ENCODE measurements around the gene HSDL1. TPM values are rescaled to one million over a fixed set of nuclear protein-coding genes. Genes with fewer than 3 reads are reported as not detected.

The HSDL1 gene
- total and polyA plus RNA-seq, 2 of the 4 experiments (the other 2 are of a cell fraction), result 11.6 to 18.3 TPM

GRCh38 chr16:84138500-84138823 lies 6.5 kb downstream of the HSDL1 start:
- DNase-seq (no peak), ATAC-seq (ENCODE audit: low read depth) (no peak)
- Histone ChIP-seq H3K79me1 (ENCODE audit: low read depth in 1 of 2, low read length in 2 of 2) (peaks cover 26 to 69% of the 10 kb centered on the region in 2 experiments), H4K20me1 (ENCODE audit: insufficient read depth, low read length) (peaks cover 21% of the 10 kb centered on the region; the same call in 1 of the 2 replicates), H2AK9ac (replicated peaks; ENCODE audit: low read depth, low read length, poor library complexity) (no peak overlapping the region), H4K8ac (ENCODE audit: low read depth in 2 of 2, low read length in 2 of 2) (peak overlapping the region in 1 of 2 experiments; percentile 9; a peak in 1 of 4 replicates), H2AFZ (replicated peaks; ENCODE audit: low read length, poor library complexity) (peak overlapping the region; percentile 25), H2BK120ac (ENCODE audit: low read depth, low read length) (no peak overlapping the region), H4K5ac (ENCODE audit: low read depth, low read length) (no peak overlapping the region), H3K23ac (ENCODE audit: low read depth, low read length) (0 out of 2 replicates have a peak overlapping the region, but pooled peaks have one; percentile 45), H3K4me2 (ENCODE audit: low read depth, low read length) (0 out of 2 replicates have a peak overlapping the region, but pooled peaks have one; percentile 25), H3K4me1 (ENCODE audit: control insufficient read depth, insufficient read depth, low read length) (peaks cover 25% of the 10 kb centered on the region), H4K91ac (ENCODE audit: insufficient read depth, low read depth, low read length) (no peak overlapping the region), H3K36me3 (ENCODE audit: control insufficient read depth, insufficient read depth, low read length) (no peaks in the 10 kb centered on the region), H3K27me3 (ENCODE audit: control insufficient read depth, insufficient read depth, low read length) (no peaks in the 10 kb centered on the region), H3K4ac (ENCODE audit: low read depth, low read length) (no peak overlapping the region; the same call in 1 of the 2 replicates), H3K27ac (ENCODE audit: insufficient read depth, low read length) (no peak overlapping the region), H3K4me3 (ENCODE audit: insufficient read depth, low read depth, low read length) (no peak overlapping the region), H2AK5ac (ENCODE audit: low read depth, low read length) (no peak overlapping the region), H3K9ac (ENCODE audit: low read depth, low read length) (no peak overlapping the region), H2BK20ac (ENCODE audit: low read depth, low read length) (no peak overlapping the region), H3K14ac (replicated peaks; ENCODE audit: low read depth, low read length) (peak overlapping the region; percentile 69; the same call in 1 of the 2 replicates), H3K18ac (ENCODE audit: low read depth, low read length) (no peak overlapping the region), H3K56ac (ENCODE audit: extremely low read depth, insufficient read depth, low read length) (no peak overlapping the region), H3K9me3 (ENCODE audit: control insufficient read depth, insufficient read depth, low read length) (no peaks in the 10 kb centered on the region), H2BK5ac (ENCODE audit: low read depth, low read length, poor library complexity, severe bottlenecking) (no peak overlapping the region), H2BK15ac (ENCODE audit: low read depth, low read length) (no peak overlapping the region), H3K9me1 (ENCODE audit: insufficient read depth, low read length) (peaks cover 20% of the 10 kb centered on the region)
- in situ Hi-C loops (cut with MboI; ENCODE audit: low sequenced_read_pairs), result no loop called here
- POLR2A ChIA-PET (ENCODE audit: unreplicated experiment), result no interaction called here
- dilution Hi-C loops (cut with HindIII; ENCODE audit: low sequenced_read_pairs, unreplicated experiment), result no loop called here
- no peak for TF ChIP-seq FOS (IDR thresholded peaks at IDR 0.05; ENCODE audit: low read depth, low read length)
- TF ChIP-seq, protein P1, sequence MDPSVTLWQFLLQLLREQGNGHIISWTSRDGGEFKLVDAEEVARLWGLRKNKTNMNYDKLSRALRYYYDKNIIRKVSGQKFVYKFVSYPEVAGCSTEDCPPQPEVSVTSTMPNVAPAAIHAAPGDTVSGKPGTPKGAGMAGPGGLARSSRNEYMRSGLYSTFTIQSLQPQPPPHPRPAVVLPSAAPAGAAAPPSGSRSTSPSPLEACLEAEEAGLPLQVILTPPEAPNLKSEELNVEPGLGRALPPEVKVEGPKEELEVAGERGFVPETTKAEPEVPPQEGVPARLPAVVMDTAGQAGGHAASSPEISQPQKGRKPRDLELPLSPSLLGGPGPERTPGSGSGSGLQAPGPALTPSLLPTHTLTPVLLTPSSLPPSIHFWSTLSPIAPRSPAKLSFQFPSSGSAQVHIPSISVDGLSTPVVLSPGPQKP (IDR thresholded peaks at IDR 0.05; ENCODE audit: borderline replicate concordance, low read depth, low read length), result no peak
- no peak for TF ChIP-seq BHLHE40 (IDR thresholded peaks at IDR 0.05; ENCODE audit: low read depth, low read length)
- no peak for TF ChIP-seq CTCF (conservative IDR thresholded peaks at IDR 0.05; ENCODE audit: low read depth, low read length)
- no peak for TF ChIP-seq RCOR1 (IDR thresholded peaks at IDR 0.05; ENCODE audit: insufficient replicate concordance, low read length)
- TF ChIP-seq SMC3 (IDR thresholded peaks at IDR 0.05; ENCODE audit: low read depth, low read length), result no peak
- intact Hi-C loops (cut with micrococcal nuclease), result no loop called here
- no CpG with 5 or more reads among the region's 2 CpGs for WGBS, 2 experiments (ENCODE audit: extremely low coverage in 2 of 2, insufficient read length in 1 of 2)
- BruUV-seq (replicated peaks), result no TSS peak
- CTCF ChIA-PET, result interaction anchor here (0.9 kb wide), 1 partner anchor 59 kb away, joined by 3 read pairs; no protein-coding TSS in a partner anchor
